ENCODE measurements around the gene SMIM20.

SMIM20 gene

GRCh38 chr4:25948051-25948450 lies 34.0 kb downstream of the SMIM20 start:
- in situ Hi-C loops (cut with HindIII; ENCODE audit: low pct_ligation_motif_present, low pct_unique_long_range_greater_than_20kb, low sequenced_read_pairs) = no loop called here
- no peak for DNase-seq

- in situ Hi-C loops (cut with HindIII; ENCODE audit: low pct_ligation_motif_present, low pct_unique_long_range_greater_than_20kb, low sequenced_read_pairs) = no loop called here
- no peak for DNase-seq
Measured at GRCh38 chr4:25949173-25949748, 35.2 kb downstream of the SMIM20 start.

- in situ Hi-C loops (cut with HindIII; ENCODE audit: low pct_ligation_motif_present, low pct_unique_long_range_greater_than_20kb, low sequenced_read_pairs) = no loop called here
- DNase-seq = no peak
Measured at GRCh38 chr4:25949994-25950393, 36.0 kb downstream of the SMIM20 start.

GRCh38 chr4:25950461-25951389 lies 36.7 kb downstream of the SMIM20 start:
- in situ Hi-C loops (cut with HindIII; ENCODE audit: low pct_ligation_motif_present, low pct_unique_long_range_greater_than_20kb, low sequenced_read_pairs) = no loop called here
- no peak for DNase-seq

- in situ Hi-C loops (cut with HindIII; ENCODE audit: low pct_ligation_motif_present, low pct_unique_long_range_greater_than_20kb, low sequenced_read_pairs) = no loop called here
- DNase-seq = no peak
Measured at GRCh38 chr4:25951390-25951952, 37.5 kb downstream of the SMIM20 start.

- in situ Hi-C loops (cut with HindIII; ENCODE audit: low pct_ligation_motif_present, low pct_unique_long_range_greater_than_20kb, low sequenced_read_pairs) = no loop called here
- DNase-seq = no peak
Measured at GRCh38 chr4:25953740-25954139, 39.7 kb downstream of the SMIM20 start.

GRCh38 chr4:25954293-25954904 lies 40.4 kb downstream of the SMIM20 start:
- in situ Hi-C loops (cut with HindIII; ENCODE audit: low pct_ligation_motif_present, low pct_unique_long_range_greater_than_20kb, low sequenced_read_pairs) = no loop called here
- DNase-seq = no peak

GRCh38 chr4:25955705-25956104 lies 41.7 kb downstream of the SMIM20 start:
- in situ Hi-C loops (cut with HindIII; ENCODE audit: low pct_ligation_motif_present, low pct_unique_long_range_greater_than_20kb, low sequenced_read_pairs) = no loop called here
- DNase-seq = no peak

- no peak for DNase-seq
- in situ Hi-C loops (cut with HindIII; ENCODE audit: low pct_ligation_motif_present, low pct_unique_long_range_greater_than_20kb, low sequenced_read_pairs) = no loop called here
Measured at GRCh38 chr4:25956260-25956659, 42.2 kb downstream of the SMIM20 start.

GRCh38 chr4:25958110-25958509 lies 44.1 kb downstream of the SMIM20 start:
- in situ Hi-C loops (cut with HindIII; ENCODE audit: low pct_ligation_motif_present, low pct_unique_long_range_greater_than_20kb, low sequenced_read_pairs) = no loop called here

GRCh38 chr4:25962393-25962792 lies 48.4 kb downstream of the SMIM20 start:
- no peak for DNase-seq
- in situ Hi-C loops (cut with HindIII; ENCODE audit: low pct_ligation_motif_present, low pct_unique_long_range_greater_than_20kb, low sequenced_read_pairs) = no loop called here

More at GRCh38 chr4:25958110-25958509, 44.1 kb downstream of the SMIM20 start:
- DNase-seq = no peak

- in situ Hi-C loops (cut with HindIII; ENCODE audit: low pct_ligation_motif_present, low pct_unique_long_range_greater_than_20kb, low sequenced_read_pairs) = no loop called here
- no peak for DNase-seq
Measured at GRCh38 chr4:25965629-25966028, 51.6 kb downstream of the SMIM20 start.

GRCh38 chr4:25966171-25966570 lies 52.2 kb downstream of the SMIM20 start:
- DNase-seq = no peak
- in situ Hi-C loops (cut with HindIII; ENCODE audit: low pct_ligation_motif_present, low pct_unique_long_range_greater_than_20kb, low sequenced_read_pairs) = no loop called here

GRCh38 chr4:25969374-25970155 lies 55.5 kb downstream of the SMIM20 start:
- DNase-seq = no peak
- in situ Hi-C loops (cut with HindIII; ENCODE audit: low pct_ligation_motif_present, low pct_unique_long_range_greater_than_20kb, low sequenced_read_pairs) = no loop called here

GRCh38 chr4:25970226-25970675 lies 56.2 kb downstream of the SMIM20 start:
- no peak for DNase-seq
- in situ Hi-C loops (cut with HindIII; ENCODE audit: low pct_ligation_motif_present, low pct_unique_long_range_greater_than_20kb, low sequenced_read_pairs) = no loop called here

GRCh38 chr4:25970691-25971432 lies 56.8 kb downstream of the SMIM20 start:
- in situ Hi-C loops (cut with HindIII; ENCODE audit: low pct_ligation_motif_present, low pct_unique_long_range_greater_than_20kb, low sequenced_read_pairs) = no loop called here
- DNase-seq = no peak

GRCh38 chr4:25972366-25972765 lies 58.3 kb downstream of the SMIM20 start:
- DNase-seq = no peak
- in situ Hi-C loops (cut with HindIII; ENCODE audit: low pct_ligation_motif_present, low pct_unique_long_range_greater_than_20kb, low sequenced_read_pairs) = no loop called here
